K562 (cell line): Measurements from ENCODE around the gene KCTD17. TPM values are rescaled to one million over a fixed set of nuclear protein-coding genes. Genes with fewer than 3 reads are reported as not detected.

ENCODE experiments used
- ATAC-seq: fragments of 200-7000 bp; cut with Tn5 transposase; 3 replicates; pipeline ENCODE4 v1.9.1; 2020; ENCODE audit warnings: moderate library complexity
- BruUV-seq: library from RNA; stranded (reverse); fragments of 400-500 nt; replicated peaks from 2 replicates; lab custom pipeline; 2021; lab: Mats Ljungman, UMichigan
- CTCF ChIA-PET: fragments of 300-600 bp; formaldehyde crosslinking; extraction: SDS; loops from one replicate; lab custom pipeline; 2021; ENCODE audit warnings: low intra/inter-chr PET ratio; lab: Yijun Ruan, JAX
- POLR2A ChIA-PET: fragments of 300-600, 350-650 bp; sonication (Branson Sonifier 250); formaldehyde crosslinking; extraction: SDS; loops from one replicate; lab custom pipeline; 2021; ENCODE audit warnings: antibody characterized with exemption, inconsistent platforms; lab: Yijun Ruan, JAX
- DNase-seq, 4 experiments: peaks; one replicate each; pipeline versions ENCODE4 v3.0.0 to v3.0.0-alpha.2; 2011 to 2018; ENCODE audit warnings: low spot score in 3 of 4, mixed read lengths in 3 of 4; ENCODE audit errors: extremely low read depth in 1 of 4
- FAIRE-seq: peaks from 2 replicates; lab custom pipeline; 2011; peaks lifted over from hg19 to GRCh38; lab: Jason Lieb, UNC
- H2AFZ ChIP-seq: 2 replicates; pipeline ENCODE4 v1.6.0; 2011; ENCODE audit warnings: low read depth, low read length, control low read depth, inconsistent platforms
- H3K27ac ChIP-seq: fragments of 200-600 bp; 3 replicates; pipeline ENCODE4 v1.8.0; 2011; ENCODE audit warnings: low read depth, mild to moderate bottlenecking, control low read depth, inconsistent platforms, low read length, moderate library complexity, mixed read lengths; ENCODE audit errors: extremely low read depth
- H3K27me3 ChIP-seq, 2 experiments: fragments of 300-600 bp in 1 of 2; 2 replicates in 1 of 2; 3 replicates in 1 of 2; pipeline versions ENCODE4 v1.6.0 to v1.8.0; 2011; ENCODE audit warnings: inconsistent platforms in 2 of 2, low read length in 2 of 2, mild to moderate bottlenecking in 1 of 2, mixed read lengths in 1 of 2, moderate library complexity in 1 of 2; ENCODE audit not compliant: control insufficient read depth in 2 of 2, insufficient read depth in 2 of 2
- H3K36me3 ChIP-seq: fragments of 300-600 bp; 3 replicates; pipeline ENCODE4 v1.8.0; 2011; ENCODE audit warnings: mild to moderate bottlenecking, low read length, inconsistent platforms; ENCODE audit not compliant: control insufficient read depth, insufficient read depth
- H3K4me1 ChIP-seq, 2 experiments: fragments of 200-600 bp in 1 of 2; replicated peaks in 1 of 2; 2 replicates in 1 of 2; 3 replicates in 1 of 2; pipeline versions ENCODE4 v1.5.1 to v1.8.0; 2011; ENCODE audit warnings: inconsistent platforms in 2 of 2, low read length in 2 of 2, mild to moderate bottlenecking in 1 of 2, mixed read lengths in 1 of 2, moderate library complexity in 1 of 2; ENCODE audit not compliant: control insufficient read depth in 2 of 2, insufficient read depth in 2 of 2
- H3K4me2 ChIP-seq: 2 replicates; pipeline ENCODE4 v1.6.1; 2011; ENCODE audit warnings: low read length, control low read depth, inconsistent platforms, mixed read lengths; ENCODE audit not compliant: insufficient read depth
- H3K4me3 ChIP-seq: fragments of 200-600 bp; sonication (generic), shearing (Covaris generic); 2 replicates; pipeline ENCODE4 v1.5.1; 2016; ENCODE audit warnings: control low read depth, inconsistent platforms
- H3K79me2 ChIP-seq: fragments of 200-600 bp; 3 replicates; pipeline ENCODE4 v1.8.0; 2011; ENCODE audit warnings: low read length, inconsistent platforms; ENCODE audit not compliant: control insufficient read depth, insufficient read depth
- H3K9ac ChIP-seq, 2 experiments: 2 replicates each; pipeline versions ENCODE4 v1.6.0 to v1.6.1; 2011; ENCODE audit warnings: low read depth in 2 of 2, low read length in 2 of 2, control low read depth in 1 of 2, inconsistent platforms in 1 of 2, mild to moderate bottlenecking in 1 of 2, mixed read lengths in 1 of 2; ENCODE audit not compliant: insufficient read depth in 1 of 2
- H3K9me1 ChIP-seq: one replicate; pipeline ENCODE4 v1.6.0; 2011; ENCODE audit warnings: inconsistent platforms, mild to moderate bottlenecking, low read length, moderate library complexity; ENCODE audit not compliant: control insufficient read depth, insufficient read depth
- H3K9me3 ChIP-seq: replicated peaks from 2 replicates; pipeline ENCODE4 v1.5.1; 2011; ENCODE audit warnings: low read depth, low read length, inconsistent platforms; ENCODE audit not compliant: control insufficient read depth, insufficient read depth
- H4K20me1 ChIP-seq: replicated peaks from 2 replicates; pipeline ENCODE4 v1.6.1; 2011; ENCODE audit warnings: low read length, inconsistent platforms, mixed read lengths; ENCODE audit not compliant: control insufficient read depth, insufficient read depth
- CBFA2T2 ChIP-seq: fragments of 450-650 bp; conservative IDR thresholded peaks from 2 replicates; pipeline ENCODE4 v1.6.1; 2017; ENCODE audit warnings: mild to moderate bottlenecking
- MLX ChIP-seq, 2 experiments: fragments of 450-650 bp in 1 of 2; sonication (generic) in 1 of 2; formaldehyde crosslinking; conservative IDR thresholded peaks; 2 replicates each; pipeline versions ENCODE4 v1.4.0 to v1.8.1; 2020 to 2022; ENCODE audit warnings: mild to moderate bottlenecking in 1 of 2, missing genetic modification reagents in 1 of 2
- RREB1 ChIP-seq: fragments of 250-450 bp; sonication (Bioruptor Pico); IDR thresholded peaks from 2 replicates; pipeline ENCODE4 v1.4.0; 2020
- STAT5A ChIP-seq: IDR thresholded peaks from 2 replicates; pipeline ENCODE4 v1.6.1; 2012; ENCODE audit warnings: low read length, inconsistent platforms, borderline replicate concordance
- ZBTB17 ChIP-seq: fragments of 450-650 bp; formaldehyde crosslinking; IDR thresholded peaks from 2 replicates; pipeline ENCODE4 v1.4.0; 2020; ENCODE audit warnings: mild to moderate bottlenecking
- ZNF12 ChIP-seq: sonication (generic); formaldehyde crosslinking; IDR thresholded peaks from 2 replicates; pipeline ENCODE4 v1.4.0; 2020; ENCODE audit warnings: mild to moderate bottlenecking, missing genetic modification reagents
- WGBS: fragments of 100-300 bp; shearing (Covaris generic); methylation state at CpG from one replicate; pipeline ENCODE4 v1.1.6; 2016; ENCODE audit warnings: low coverage, mixed read lengths; ENCODE audit not compliant: insufficient coverage; ENCODE audit errors: missing lambda C conversion rate; 5-methylcytosine and 5-hydroxymethylcytosine counted together
- in situ Hi-C: fragments of 300-500 bp; cut with MboI; formaldehyde crosslinking; loops from 4 replicates; pipeline ENCODE4 v1.15.0; 2018; ENCODE audit warnings: inconsistent platforms, mixed read lengths
- intact Hi-C: fragments of 100-400 bp; cut with micrococcal nuclease; formaldehyde crosslinking; loops from 2 replicates; pipeline ENCODE4 v1.14.2; 2022
- polyA plus RNA-seq, 8 experiments: library from polyadenylated mRNA; depleted of rRNA in 4 of 8; stranded (reverse) in 5 of 8; unstranded in 3 of 8; fragments of >200 nt; fragmentation: Nextera tagmentation in 2 of 8; fragmentation: Illumina TruSeq in 1 of 8; extraction: Ambion mirVana in 2 of 8; extraction: Trizol in 1 of 8; gene quantifications; 2 replicates each; pipeline versions ENCODE4 v1.2.1 to v1.2.3, GENCODE V29; 2011 to 2014; ENCODE audit warnings: inconsistent platforms in 1 of 8, missing spikeins in 1 of 8
- total RNA-seq, 7 experiments: library from RNA; depleted of rRNA in 6 of 7; stranded (reverse); fragments of >200 nt in 6 of 7; fragmentation: Illumina TruSeq in 2 of 7; extraction: Trizol in 2 of 7; gene quantifications; 2 replicates each; pipeline versions ENCODE4 v1.2.1 to v1.2.3, GENCODE V29; 2011 to 2021; ENCODE audit warnings: low replicate concordance in 1 of 7

Gene KCTD17
- total and polyA plus RNA-seq, 9 of the 15 experiments (the other 6 are each of a cell fraction or from before 2014, with no cell fraction given): 0.22 to 0.90 (median 0.49) TPM; not detected in 2

GRCh38 chr22:37033605-37034430, 17.7 kb upstream of the KCTD17 start:
- ATAC-seq (no peak), DNase-seq (no peak), FAIRE-seq (no peak)
- H3K9ac ChIP-seq: peak overlapping the region in 1 of 2 experiments; percentile 29; a peak in 1 of 4 replicates
- no peak overlapping the region for H3K27ac ChIP-seq
- no peak overlapping the region for H3K4me2 ChIP-seq
- no peak overlapping the region for H3K4me3 ChIP-seq
- H4K20me1 ChIP-seq: no peaks in the 10 kb centered on the region
- no TSS peak for BruUV-seq
- no peak overlapping the region for H2AFZ ChIP-seq
- in situ Hi-C loops (no loop called here), intact Hi-C loops (no loop called here)
- no peaks in the 10 kb centered on the region for H3K9me3 ChIP-seq
- TF ChIP-seq STAT5A (no peak), ZNF12 (CRISPR knock-in tag) (no peak)
- no peaks in the 10 kb centered on the region for H3K79me2 ChIP-seq
- H3K9me1 ChIP-seq: no peaks in the 10 kb centered on the region
- ChIA-PET POLR2A (interaction anchor here (0.8 kb wide), 1 partner anchor 10 kb away, joined by 3 read pairs; no protein-coding TSS in a partner anchor), CTCF (no interaction called here)
- 47% methylated on average over 20 of the region's 23 CpGs for WGBS
- H3K27me3 ChIP-seq: peaks cover 4 to 9% of the 10 kb centered on the region in 2 experiments; a peak in 2 of 5 replicates
- H3K36me3 ChIP-seq: peaks cover 12% of the 10 kb centered on the region; the same call in 1 of the 3 replicates
- peaks cover 5 to 16% of the 10 kb centered on the region in 2 experiments; a peak in 4 of 5 replicates for H3K4me1 ChIP-seq

- no TSS peak for BruUV-seq
- 5% methylated on average over 10 of the region's 11 CpGs for WGBS
- no peak for DNase-seq
- ChIA-PET CTCF (no interaction called here), POLR2A (no interaction called here)
- H2AFZ ChIP-seq: no peak overlapping the region
- intact Hi-C loops (no loop called here), in situ Hi-C loops (no loop called here)
- H3K9me3 ChIP-seq: no peaks in the 10 kb centered on the region
- no peak overlapping the region for H3K27ac ChIP-seq
- H3K9ac ChIP-seq: no peak overlapping the region
- H3K36me3 ChIP-seq: no peaks in the 10 kb centered on the region
- no peaks in the 10 kb centered on the region for H3K79me2 ChIP-seq
- peaks cover 4 to 9% of the 10 kb centered on the region in 2 experiments; a peak in 2 of 5 replicates for H3K27me3 ChIP-seq
- no peak overlapping the region for H3K4me3 ChIP-seq
- H3K4me1 ChIP-seq: peaks cover 4 to 7% of the 10 kb centered on the region in 2 experiments; a peak in 4 of 5 replicates
- no peaks in the 10 kb centered on the region for H4K20me1 ChIP-seq
- FAIRE-seq: no peak
- no peaks in the 10 kb centered on the region for H3K9me1 ChIP-seq
- no peak for ATAC-seq
- no peak overlapping the region for H3K4me2 ChIP-seq
- no peak for TF ChIP-seq RREB1 (CRISPR knock-in tag)
- TF ChIP-seq MLX (CRISPR knock-in tag; conservative IDR thresholded peaks at IDR 0.05): no peak
- no peak for TF ChIP-seq ZBTB17 (CRISPR knock-in tag)
- no peak for TF ChIP-seq CBFA2T2
Measured at GRCh38 chr22:37036655-37037377, 14.7 kb upstream of the KCTD17 start.
